ENCODE results near the gene MDM1. TPM values are rescaled to one million over a fixed set of nuclear protein-coding genes. Genes with fewer than 3 reads are reported as not detected.

Gene MDM1
- total RNA-seq, 4 donors from 2014 or later, result 16.1 to 67.5 (median 31.5) TPM

- H3K4me3 ChIP-seq, result no peak overlapping the region
- no peaks in the 10 kb centered on the region for H3K36me3 ChIP-seq
- intact Hi-C loops (cut with DNase I; ENCODE audit: low total_unique reads), result no loop called here
- H3K4me1 ChIP-seq, result no peaks in the 10 kb centered on the region
- no peaks in the 10 kb centered on the region for H3K9me3 ChIP-seq
- TF ChIP-seq POLR2A (IDR thresholded peaks at IDR 0.05) (no peak), CTCF (IDR thresholded peaks at IDR 0.05) (no peak)
- no peaks in the 10 kb centered on the region for H3K27me3 ChIP-seq
- DNase-seq, result no peak
- no peak overlapping the region for H3K27ac ChIP-seq
Measured at GRCh38 chr12:68342966-68343365, 10.8 kb upstream of the MDM1 start.

DNA sequence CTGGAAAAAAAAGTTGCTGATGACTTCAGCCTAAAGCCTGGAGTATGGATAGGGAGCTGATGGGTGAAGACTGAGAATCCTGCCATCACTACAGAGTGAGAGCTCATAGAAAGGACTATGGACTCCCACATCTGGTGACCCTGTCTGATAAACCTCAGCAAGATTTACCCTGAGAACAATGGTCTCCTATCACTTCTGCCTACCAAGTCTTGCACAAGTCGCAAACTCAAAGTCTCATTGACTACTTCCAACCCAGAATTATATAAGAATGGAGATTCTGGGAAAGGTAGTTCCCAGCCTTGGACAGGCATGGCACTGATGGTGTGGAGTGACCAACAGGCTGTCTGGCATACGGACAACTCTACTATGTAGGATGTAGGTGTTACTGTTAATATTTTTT, 9.7 kb upstream of the MDM1 start:
- H3K27me3 ChIP-seq, result no peaks in the 10 kb centered on the region
- H3K4me3 ChIP-seq, result no peak overlapping the region
- no peak for TF ChIP-seq CTCF (IDR thresholded peaks at IDR 0.05)
- TF ChIP-seq POLR2A (IDR thresholded peaks at IDR 0.05), result no peak
- H3K4me1 ChIP-seq, result no peaks in the 10 kb centered on the region
- no peaks in the 10 kb centered on the region for H3K9me3 ChIP-seq
- intact Hi-C loops (cut with DNase I; ENCODE audit: low total_unique reads), result no loop called here
- no peaks in the 10 kb centered on the region for H3K36me3 ChIP-seq
- no peak overlapping the region for H3K27ac ChIP-seq
- DNase-seq, result no peak

- H3K4me1 ChIP-seq, result no peaks in the 10 kb centered on the region
- intact Hi-C loops (cut with DNase I; ENCODE audit: low total_unique reads), result no loop called here
- no peak overlapping the region for H3K4me3 ChIP-seq
- DNase-seq, result no peak
- H3K9me3 ChIP-seq, result no peaks in the 10 kb centered on the region
- no peaks in the 10 kb centered on the region for H3K27me3 ChIP-seq
- H3K27ac ChIP-seq, result no peak overlapping the region
- TF ChIP-seq CTCF (IDR thresholded peaks at IDR 0.05), result no peak
- H3K36me3 ChIP-seq, result no peaks in the 10 kb centered on the region
Measured at GRCh38 chr12:68340404-68341270, 8.5 kb upstream of the MDM1 start.

GRCh38 chr12:68336889-68337303, 4.7 kb upstream of the MDM1 start:
- H3K27me3 ChIP-seq, result no peaks in the 10 kb centered on the region
- no peak overlapping the region for H3K4me3 ChIP-seq
- intact Hi-C loops (cut with DNase I; ENCODE audit: low total_unique reads), result no loop called here
- H3K4me1 ChIP-seq, result no peaks in the 10 kb centered on the region
- H3K27ac ChIP-seq, result peak overlapping the region in 1 of 2 donors; percentile 28
- peak in 1 of 2 donors; percentile 37 for DNase-seq
- no peak for TF ChIP-seq CTCF (IDR thresholded peaks at IDR 0.05)
- TF ChIP-seq POLR2A (IDR thresholded peaks at IDR 0.05), result no peak
- no peaks in the 10 kb centered on the region for H3K36me3 ChIP-seq
- no peaks in the 10 kb centered on the region for H3K9me3 ChIP-seq

DNA sequence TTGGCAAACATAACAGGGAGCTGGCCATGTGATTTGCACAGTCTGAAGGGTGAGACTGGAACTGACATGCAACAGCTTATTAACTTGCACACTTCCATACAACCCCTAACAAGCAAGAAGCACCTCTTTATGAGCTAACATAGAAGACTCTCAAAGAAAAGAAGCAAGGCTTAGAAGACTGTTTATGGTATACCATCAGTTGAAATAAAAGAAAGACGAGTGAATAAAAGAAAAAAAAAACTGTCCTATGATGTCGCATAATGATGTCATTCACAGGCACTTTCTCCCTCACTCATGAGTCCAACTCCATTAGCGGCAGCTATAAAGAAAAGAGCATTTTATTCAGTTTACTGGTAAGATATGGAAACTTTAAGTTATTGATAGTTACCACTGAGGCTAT, 3.3 kb upstream of the MDM1 start:
- Histone ChIP-seq H3K4me1 (no peaks in the 10 kb centered on the region), H3K27me3 (no peaks in the 10 kb centered on the region), H3K36me3 (no peaks in the 10 kb centered on the region), H3K4me3 (no peak overlapping the region), H3K9me3 (no peaks in the 10 kb centered on the region), H3K27ac (no peak overlapping the region)
- no peak for DNase-seq
- TF ChIP-seq CTCF (IDR thresholded peaks at IDR 0.05) (no peak), POLR2A (IDR thresholded peaks at IDR 0.05) (no peak)
- intact Hi-C loops (cut with DNase I; ENCODE audit: low total_unique reads), result no loop called here

Measured in uterus (tissue), 4 donors.